NOMO-1 treated with DMSO at 0.1 percent for 48 hours (cell line): ENCODE results near the gene CTU2.
"Not testable (repeated sequence)": the region's sequence is repeated elsewhere in the genome, so short reads cannot be mapped to it uniquely, and the experiment has no call there.

Experiments used
- DNase-seq: peaks from one replicate; lab custom pipeline; 2025; ENCODE audit not compliant: unreplicated experiment; lab: John Stamatoyannopoulos, UW

The CTU2 gene

DNA sequence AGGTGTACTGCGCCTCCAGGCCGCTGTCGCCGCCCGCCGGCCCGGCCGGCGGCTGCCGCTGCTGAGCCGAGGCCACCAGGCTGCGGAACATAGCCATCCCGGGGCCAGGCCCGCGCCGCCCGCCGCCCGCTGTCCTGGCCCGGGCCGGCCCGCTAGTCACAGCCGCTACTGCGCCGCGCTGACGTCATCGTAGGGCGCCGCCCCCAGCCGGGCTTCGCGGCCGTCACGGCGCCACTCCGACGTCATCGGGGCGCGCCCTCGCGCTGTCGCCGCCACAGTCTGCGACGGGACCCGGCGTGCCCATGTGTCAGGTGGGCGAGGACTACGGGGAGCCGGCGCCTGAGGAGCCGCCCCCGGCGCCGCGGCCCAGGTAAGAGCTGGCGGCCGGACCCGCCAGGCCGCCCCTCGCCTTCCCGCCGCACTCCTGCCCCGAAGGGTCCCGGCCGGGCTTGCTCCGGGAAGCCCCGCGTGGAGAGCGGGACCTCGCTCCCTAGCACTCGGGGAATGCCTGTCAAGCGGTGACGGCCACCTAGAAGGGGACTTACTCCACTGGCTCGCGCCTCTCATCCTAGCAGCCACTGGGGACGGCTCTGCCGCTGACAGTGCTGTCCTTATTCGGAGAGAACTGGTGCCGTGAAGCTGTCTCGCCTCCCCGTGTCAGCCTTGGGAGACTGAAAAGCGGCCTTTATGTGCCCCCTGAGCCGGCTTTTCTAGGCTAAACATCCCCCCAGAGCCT lies at the start of gene CTU2, which contains the start of gene RNF166:
Gene CTU2 (plus strand): TSS at position 275 of the 736 bp plus-strand sequence. CDS start 28 bp downstream, at position 303.
Gene RNF166 (minus strand): TSS at position 180 of the 736 bp plus-strand sequence. CDS start 83 bp downstream, at position 97.
- DNase-seq, result peak; percentile 74

DNA sequence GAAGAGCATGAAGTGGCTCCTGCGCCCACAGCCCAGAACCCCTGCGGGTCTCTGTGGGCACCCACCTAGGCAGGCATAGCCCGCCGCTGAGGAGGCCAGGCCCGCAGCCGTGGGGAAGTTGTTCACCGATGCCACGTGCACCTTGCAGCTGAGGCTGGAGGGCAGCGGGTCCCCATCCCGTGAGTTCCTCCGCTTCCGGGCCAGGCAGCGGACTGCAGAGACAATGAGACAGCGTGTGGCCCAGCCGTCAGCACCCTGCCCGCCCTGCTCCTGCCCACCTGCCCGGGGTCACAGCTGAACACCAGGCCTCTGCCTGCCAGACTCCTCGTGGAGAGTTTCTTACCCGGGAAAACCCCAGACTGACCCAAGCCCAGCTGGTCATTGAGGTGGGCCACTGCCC lies 48.9 kb upstream of the CTU2 start:
- no peak for DNase-seq

DNA sequence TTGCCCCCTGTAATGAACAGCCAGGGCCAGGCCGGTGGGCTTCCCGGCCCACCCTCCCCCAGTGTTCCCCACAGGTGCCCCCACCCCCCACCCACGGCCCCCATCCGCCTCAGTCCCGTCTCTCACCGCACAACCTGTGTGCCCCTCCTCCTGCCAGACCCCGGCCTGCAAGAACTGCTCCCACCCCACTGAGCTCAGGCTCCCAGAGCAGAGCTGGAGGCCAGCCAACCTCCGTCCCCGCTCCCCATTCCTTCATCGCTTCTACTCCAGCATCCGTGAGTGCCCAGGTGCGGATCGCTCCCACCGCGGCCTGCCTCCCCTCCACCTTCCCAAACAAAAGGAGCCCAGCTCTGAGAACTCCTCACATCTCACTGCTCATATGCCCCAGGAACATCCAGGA lies 47.6 kb upstream of the CTU2 start:
- no peak for DNase-seq

DNA sequence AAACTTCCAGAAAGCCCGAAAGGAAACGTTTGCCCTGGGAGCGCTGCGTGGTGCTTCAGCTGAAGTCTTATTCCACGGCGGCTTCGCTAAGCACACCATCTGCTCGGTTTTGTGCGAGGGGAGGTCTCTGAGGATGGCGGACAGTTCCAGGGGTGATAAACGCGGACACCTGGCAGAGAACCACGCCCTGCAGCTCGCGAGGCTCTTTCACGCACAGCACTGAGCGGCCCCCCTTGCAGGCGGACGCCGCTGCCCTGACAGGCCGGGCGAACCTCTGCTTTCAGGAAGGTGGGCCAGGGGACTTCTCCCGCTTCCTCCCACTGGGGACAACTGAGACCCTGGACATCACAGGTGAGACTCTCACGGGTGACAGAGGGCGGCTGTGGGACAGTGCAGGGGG lies 47.1 kb upstream of the CTU2 start:
- no peak for DNase-seq

DNA sequence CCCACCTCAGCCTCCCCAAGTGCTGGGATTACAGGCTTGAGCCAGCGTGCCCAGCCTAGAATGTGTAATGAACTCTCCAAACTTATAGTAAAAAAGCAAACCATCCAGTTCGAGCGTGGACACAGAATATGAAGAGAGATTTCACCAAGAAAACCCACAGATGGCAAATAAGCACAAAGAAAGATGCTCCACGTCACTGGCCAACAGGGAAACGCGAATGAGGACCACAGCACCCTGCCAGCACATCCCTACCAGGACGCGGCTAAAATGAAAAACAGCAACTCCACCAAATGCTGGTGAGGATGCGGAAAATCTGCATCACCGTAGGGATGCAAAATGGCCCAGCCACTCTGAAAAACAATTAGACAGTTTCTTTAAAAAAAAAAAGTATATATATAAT lies 44.8 kb upstream of the CTU2 start:
- DNase-seq, result no peak

DNA sequence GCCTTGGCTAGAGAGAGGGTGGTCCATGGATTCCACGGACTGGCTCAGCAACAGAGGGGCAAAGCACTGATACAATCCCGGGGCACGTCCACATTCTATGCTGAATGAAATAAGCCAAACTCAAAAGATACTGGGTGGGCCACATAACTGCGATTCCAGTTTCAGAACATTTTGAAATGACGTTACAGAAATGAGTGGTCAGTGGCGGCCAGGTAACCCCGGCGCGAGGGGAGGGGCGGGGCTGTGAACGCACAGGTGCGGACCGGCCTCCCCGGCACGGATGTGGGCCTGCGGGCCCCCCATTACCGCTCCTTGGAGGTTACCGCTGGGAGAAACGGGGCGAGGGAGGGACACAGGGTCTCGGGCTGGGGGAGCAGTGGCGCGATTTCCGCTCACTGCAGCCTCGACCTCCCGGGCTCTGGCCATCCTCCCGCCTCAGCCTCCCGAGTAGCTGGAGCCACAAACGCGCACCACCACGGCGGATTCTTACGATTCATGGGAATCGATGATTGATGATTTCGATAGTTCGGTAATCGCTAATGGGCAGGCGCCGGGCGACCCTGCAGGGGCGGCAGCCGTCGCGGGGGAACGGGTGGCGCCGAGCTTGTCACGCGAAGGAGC lies 44.0 kb upstream of the CTU2 start:
- DNase-seq, result no peak

DNA sequence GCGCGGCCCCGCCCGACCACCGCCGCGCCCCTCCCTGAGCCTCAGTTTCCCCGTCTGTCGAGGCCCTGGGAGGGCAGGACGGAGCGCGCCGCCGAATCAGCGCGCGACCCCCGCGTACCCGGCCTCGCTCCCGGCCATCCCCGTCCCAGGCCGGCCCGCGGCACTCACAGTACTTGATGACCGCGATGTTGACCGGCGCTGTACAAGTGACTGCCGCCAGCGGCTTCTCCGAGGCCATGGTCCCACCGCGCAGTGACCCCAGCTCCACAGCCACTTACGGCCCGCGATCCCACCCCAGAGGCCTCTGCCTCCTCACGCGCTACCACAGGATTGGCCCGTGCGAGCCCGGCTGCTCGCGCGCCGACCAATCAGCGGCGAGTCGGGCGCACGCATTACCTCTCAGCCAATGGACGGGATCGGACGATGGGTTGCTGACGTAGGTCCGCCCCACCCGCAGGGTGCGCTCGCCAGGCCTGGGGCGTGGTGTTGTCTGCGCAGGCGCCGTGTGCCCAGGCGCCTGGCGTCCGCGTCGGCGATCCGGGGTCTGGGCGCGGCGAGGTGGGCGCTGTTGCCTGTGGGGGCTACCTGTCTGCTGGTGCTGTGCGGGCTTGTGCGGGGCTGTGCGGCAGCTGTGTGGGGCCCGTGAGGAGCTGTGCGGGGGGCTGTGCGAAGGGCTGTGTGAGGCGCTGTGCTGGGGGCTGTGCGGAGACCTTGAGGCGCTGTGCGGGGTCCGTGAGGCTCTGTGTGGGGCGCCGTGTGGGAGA lies 43.3 kb upstream of the CTU2 start, which contains the start of gene MVD:
Gene MVD (minus strand): TSS at position 249 of the 764 bp plus-strand sequence. CDS start 11 bp downstream, at position 238.
- peak; percentile 98 for DNase-seq

DNA sequence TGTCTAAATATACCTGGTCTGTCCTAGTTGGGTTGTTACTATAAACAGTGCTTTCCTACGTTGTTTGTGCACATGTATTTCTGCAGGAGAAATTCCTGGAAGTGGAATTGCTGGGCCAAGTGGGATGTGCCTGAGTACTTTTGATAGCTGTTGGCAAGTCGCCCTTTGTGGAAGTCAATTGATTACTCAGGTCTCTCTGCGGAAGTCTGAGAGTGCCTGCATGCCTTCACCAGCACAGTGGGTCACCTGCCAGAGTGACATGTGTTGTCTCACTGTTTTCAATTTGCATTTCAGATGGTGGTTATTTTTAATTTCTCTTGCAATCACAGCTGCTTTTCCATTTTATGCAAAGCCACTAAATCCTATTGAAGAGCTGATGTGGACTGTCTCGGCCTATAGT lies 41.2 kb upstream of the CTU2 start:
- DNase-seq, result no peak

DNA sequence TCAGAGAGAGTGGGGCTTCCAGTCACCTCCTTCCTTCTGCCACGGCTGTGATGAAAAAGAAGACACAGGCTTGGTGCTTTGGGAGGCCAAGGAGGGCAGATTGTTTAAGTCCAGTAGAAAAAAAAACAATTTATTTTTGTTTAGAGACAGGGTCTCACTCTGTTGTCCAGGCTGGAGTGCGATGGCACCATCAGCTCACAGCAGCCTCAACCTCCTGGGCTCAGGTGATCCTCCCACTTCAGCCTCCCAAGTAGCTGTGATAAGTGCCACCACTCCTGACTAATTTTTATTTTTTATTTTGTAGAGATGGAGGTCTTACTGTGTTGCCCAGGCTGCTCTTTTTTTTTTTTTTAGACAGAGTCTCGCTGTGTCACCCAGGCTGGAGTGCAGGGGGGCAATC lies 40.7 kb upstream of the CTU2 start:
- DNase-seq, result no peak

DNA sequence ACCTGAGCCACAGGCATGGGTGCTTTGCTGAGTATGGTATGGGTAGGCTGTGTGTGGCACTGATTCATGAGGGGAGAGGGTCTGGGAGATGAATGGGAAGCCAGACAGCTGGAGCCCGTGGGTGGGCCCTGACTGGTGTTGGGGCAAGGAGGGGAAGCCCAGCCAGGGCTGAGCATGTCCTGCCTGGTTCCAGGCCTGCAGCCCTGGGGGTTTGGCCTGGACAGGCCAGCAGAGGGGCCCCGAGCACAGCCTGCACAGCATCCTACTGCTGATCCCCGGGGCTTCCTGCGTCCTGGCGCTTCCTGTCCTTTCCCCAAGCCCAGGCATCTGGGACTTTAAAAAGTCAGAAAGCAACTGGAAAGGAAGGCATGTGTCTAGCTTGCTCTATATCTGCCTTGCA lies 38.8 kb upstream of the CTU2 start:
- DNase-seq, result no peak

DNA sequence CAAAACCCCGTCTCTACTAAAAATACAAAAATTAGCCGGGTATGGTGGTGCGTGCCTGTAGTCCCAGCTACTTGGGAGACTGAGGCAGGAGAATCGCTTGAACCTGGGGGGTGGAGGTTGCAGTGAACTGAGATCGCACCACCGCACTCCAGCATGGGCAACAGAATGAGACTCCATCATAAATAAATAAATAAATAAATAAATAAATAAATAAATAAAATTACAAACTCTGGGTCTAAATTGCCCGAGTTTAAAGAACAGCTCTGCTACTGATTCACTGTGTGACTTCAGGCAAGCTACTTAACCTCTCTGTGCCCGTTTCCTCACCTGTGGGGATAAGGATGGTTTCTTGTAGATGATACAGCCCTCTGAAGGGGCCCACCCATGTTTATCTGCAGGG lies 36.8 kb upstream of the CTU2 start:
- DNase-seq, result not testable (repeated sequence)

DNA sequence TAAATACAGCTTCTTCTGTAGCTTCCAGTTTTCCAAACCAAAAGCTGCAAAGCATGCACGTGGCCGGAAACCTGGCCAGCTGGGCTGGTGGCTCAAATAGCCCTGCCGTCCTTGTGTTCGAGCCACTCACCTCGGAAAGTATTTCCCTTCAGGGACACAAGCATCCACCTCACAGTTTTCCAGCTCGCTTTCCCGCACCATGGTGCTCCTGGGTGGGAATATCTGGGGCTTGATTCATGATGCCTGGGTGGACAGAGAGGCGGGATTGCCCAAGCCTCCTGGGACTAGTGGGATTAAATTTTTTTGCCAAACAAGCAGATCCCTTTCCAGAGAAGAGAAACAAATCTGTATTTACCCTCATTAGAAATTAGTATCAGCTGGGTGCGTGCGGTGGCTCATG lies 36.3 kb upstream of the CTU2 start:
- no peak for DNase-seq

DNA sequence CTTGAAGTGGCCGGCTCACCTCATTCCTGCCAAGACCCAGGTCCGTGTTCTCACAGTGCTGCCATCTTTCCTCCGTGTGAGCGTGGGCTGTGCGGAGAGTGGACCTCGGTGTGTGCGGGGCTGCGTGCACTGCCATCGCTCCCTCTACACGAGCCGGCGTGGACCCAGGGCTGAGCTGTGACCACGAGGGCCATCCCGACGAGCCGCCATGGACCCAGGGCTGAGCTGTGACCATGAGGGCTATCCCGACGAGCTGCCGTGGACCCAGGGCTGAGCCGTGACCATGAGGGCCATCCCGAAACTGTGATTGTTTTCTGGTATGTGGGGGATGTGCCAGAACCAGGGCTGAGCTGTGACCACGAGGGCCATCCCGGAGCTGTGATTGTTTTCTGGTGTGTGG lies 34.5 kb upstream of the CTU2 start:
- DNase-seq, result no peak

DNA sequence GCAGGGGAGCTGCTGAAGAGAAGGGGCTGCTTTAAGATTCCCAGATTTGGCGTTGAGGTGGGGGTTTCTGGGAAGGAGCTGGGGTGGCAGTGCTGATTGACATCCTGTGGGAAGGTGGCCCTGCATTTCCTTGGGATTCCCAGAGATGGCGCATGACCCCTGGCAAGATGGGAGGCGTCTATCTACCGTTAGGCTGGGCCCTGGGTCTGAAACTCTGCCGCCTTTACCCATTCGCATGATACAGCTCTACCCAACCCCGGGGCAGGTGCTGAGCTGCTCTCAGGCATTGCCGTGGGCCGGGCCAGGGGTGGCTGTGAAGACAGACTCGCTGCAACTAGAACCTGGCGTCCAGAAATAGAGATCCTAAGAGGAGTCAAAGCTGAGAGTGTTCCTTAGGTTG lies 33.5 kb upstream of the CTU2 start:
- no peak for DNase-seq

DNA sequence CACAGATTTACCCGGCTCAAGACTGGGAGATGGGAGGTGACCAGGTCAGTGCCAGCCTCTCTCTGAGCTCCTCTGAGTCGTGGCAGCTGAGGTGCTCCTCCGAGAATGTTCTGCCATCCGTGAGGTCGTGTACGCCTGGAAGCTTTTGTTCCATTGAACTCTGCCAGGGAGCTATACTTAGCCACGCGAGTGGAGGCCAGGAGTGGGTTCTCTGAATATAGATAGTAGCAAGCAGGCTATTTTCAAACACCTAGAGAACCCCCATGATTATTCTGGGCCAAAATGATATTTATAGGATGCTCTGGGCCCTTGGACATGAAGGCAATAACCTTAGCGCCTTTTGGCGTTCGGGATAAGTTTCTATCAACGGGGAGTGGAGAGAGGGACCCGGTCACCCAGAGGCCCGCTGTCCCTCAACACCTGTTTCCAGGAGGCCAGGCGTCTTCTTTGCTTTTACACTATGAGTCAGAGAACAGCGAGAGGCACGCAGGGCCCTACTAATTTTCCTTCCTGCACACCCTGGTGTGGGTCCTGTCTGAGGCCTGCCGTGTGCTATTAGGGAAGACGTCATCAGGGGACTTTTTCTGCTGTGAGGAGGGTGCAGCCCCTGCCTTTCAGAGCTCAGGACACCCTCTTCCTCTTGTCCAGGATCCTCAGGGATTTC lies 32.5 kb upstream of the CTU2 start:
- DNase-seq, result no peak

DNA sequence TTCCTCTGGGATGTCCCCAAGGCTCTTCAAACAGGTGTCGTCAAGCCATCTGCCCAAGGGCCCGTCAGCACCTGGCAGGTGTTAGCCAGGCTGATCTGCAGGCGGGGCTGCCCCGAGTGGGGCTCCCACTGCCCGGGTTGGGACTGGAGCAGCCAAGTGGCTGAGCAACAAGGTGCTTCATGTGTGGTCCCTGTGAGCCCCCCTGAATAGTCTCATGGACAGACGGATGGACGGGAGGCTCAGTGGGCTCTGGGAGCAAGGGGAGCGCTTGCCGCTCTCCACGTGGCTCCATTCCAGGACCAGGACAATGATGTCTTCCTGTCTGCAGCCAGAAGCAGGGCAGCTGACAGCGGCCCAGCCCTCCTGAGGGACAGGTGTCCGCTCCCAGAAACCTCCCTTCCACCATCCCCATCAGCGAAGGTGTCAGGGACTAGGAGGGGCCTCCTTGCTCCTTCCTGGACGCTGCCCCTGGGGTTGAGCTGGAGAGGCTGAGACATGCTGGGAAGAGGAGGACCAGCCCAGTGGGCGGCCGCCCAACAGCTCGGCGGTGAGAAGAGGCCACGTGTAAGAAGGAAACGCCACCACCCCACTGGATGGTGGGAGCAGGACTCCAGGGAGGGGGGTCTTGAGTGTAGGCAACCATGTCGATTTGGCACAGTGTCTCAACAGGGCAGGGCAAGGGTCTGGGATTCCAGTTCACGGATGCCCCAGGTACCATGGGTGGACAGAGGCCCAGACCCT lies 29.6 kb upstream of the CTU2 start:
- no peak for DNase-seq

DNA sequence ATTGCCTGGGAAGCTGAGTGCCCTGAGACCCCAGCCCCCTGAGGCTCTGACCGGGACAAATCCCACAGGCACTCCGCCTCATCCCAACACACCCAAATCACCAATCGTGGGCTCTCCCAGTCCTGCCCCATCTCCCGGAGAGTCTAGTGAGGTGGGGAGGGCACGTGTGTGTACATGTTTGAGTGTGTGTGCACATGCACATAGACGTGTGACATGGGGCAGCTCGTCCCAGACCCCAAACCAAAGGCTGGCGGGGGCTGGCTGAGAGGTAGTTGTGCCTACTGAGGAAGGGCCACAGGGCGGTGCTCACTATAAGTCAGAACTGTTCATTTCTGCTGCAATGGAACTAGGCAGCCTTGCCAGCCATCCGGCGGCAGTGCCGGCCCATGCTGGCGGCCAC lies 28.6 kb upstream of the CTU2 start:
- DNase-seq, result no peak

DNA sequence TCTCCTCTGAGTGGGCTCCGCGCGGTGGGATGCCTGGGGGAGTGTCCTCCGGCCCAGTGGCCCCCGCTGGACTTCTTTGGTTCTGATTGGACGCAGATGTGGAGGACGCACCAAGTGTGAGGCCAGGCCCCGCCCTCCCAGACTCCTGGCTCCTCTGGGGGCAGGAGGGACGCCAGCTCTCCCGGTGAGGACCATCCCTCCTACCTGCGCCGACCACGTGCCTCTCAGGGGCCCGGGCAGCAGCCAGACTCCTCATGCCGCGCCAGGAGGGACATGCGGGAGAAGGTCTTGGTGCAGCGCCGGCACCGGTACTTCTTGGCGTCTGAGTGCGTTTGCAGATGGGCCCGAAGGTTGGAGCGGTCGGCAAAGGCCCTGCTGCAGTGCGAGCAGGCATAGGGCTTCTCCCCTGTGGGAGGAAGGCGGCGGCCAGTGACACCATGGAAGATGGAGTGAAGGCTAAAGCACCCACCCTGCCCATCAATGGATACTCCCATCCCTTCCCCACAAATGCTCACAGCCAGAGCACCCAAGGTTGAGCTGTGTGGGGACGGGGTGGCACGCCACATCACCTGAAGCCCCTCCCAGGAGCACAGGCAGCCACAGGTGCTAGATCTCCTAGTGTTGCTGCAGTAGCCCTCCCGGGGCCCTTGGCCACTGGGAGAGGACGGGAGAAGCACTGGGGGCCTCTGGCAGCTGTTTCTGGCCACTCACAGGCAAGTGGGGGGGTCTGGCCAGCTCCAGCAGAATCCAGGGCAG lies 27.9 kb upstream of the CTU2 start:
- DNase-seq, result no peak

DNA sequence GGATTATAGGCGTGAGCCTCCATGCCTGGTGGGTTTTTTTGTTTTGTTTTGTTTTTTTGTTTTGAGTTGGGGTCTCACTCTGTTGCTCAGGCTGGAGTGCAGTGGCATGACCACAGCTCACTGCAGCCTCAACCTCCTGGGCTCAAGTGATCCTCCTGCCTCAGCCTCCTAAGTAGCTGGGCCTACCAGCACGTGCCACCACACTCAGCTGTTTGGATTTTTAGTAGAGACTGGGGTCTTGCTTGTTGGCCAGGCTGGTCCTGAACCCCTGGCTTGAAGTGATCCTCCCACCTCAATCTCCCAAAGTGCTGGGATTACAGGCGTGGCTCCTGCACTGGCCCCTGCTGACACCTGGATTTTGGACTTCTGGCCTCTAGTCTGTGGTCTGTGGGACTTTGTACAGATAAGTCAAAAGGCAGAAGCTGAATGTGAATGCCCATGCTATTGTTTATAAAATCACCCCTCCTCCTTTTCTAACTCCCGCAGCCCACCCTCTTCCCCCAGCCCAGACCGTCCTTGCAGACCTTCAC lies 25.7 kb upstream of the CTU2 start:
- DNase-seq, result no peak
